Skin of body (tissue), 3 donors: ENCODE measurements around the gene CDKAL1. TPM values are rescaled to one million over a fixed set of nuclear protein-coding genes. Genes with fewer than 3 reads are reported as not detected.

ENCODE experiments used
- DNase-seq: peaks from one replicate; lab custom pipeline; 2025; lab: John Stamatoyannopoulos, UW
- small RNA-seq: library from RNA; depleted of rRNA; stranded (forward); fragments of <200 nt; gene quantifications from one replicate; pipeline ENCODE3, GENCODE V24; 2014; ENCODE audit warnings: low replicate concordance
- total RNA-seq: library from RNA; depleted of rRNA; stranded (reverse); fragments of >200 nt; gene quantifications from one replicate; pipeline ENCODE4 v1.2.3, GENCODE V29; 2014

Gene CDKAL1
- total RNA-seq, 1 donor from 2014 or later, result 38.4 TPM

DNA sequence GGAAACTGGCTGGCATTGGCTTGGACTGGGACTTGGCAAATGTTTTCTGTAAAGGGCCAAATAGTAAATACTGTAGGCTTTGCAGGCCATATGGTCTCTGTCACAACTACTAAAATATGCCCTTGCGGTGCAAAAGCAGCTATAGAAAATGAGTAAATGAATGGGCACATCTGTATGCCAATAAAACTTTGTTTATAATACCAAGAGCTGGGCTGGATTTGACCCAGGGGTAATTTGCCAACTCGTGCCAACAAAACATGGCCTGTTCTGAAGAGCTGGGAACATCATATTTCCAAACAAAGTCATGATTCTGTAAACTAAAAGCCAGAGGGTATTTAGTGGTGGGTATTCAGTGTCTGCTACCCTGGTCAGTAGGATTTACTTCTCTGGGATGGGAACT lies 739.2 kb downstream of the CDKAL1 start:
- no peak for DNase-seq

DNA sequence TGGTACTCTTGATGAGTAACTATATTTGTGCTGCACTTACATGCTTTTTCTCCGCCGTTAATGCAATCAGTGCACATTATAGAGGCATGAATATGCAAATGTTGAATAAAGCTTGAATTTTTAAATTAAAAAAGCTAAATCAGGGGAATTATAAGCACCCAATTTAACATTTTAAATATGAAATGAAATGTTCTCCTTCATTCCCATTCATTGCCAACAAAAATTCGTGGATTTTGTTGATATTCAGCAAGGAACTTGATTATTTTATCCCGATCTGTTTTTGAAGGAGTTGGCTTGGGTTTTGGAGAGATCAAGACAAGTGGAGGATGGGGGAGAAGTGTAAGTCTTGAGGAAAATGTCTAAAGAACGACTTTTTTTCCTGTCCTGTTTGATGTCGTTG lies 740.6 kb downstream of the CDKAL1 start:
- DNase-seq, result no peak

DNA sequence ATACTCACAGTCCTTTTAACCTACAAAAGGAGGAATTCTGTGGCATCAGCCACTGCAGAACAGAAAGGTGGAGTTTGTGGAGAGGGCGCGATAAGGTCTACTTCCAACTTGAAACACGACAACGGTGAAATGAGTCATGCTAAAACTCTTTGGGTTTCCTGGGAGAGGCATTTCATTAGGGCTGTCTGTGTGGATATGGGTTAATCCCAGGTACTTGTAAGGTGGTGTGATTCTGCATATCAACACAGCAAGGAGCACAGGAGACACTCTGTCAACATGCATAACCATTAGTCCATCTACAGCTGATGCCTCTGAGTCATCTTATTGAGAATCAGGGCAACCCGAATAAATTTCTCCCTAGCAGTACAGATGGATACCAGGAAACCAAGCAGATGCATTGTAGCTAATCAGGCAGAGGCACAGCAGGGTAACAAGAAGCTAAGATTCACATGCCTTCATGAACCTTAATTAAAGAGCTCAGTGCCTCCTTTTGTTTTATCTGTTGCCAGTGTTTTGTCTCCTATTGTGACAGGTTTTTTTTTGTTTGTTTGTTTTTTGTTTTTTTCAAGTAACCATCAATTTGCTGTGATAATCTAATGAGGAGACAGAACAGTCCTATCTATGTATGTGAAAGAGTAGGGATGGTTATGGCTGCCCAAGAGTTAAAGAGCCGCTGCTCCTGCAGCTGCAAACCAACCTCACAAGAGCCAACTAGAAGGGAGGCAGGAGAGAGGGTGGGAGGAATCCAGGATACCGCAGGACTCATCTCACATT lies 743.5 kb downstream of the CDKAL1 start:
- no peak for DNase-seq

DNA sequence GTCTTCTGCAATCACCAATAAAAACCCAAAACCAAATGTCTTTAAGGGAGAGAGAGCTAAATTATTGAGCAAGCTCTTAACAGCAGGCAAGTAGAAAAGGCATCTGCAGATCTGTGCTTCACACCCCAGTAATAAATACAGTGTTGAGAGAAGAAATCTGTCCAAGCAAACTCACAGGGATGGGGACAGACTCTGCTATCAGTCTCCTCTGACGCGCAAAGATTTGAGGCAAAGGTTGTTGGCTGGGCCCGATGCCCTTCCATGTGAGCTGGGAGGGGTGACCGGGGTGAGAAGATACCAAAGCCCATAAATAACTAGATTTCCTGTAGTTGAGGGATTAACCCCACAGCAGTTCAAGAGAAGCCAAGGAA lies 744.1 kb downstream of the CDKAL1 start:
- DNase-seq, result peak; percentile 59

DNA sequence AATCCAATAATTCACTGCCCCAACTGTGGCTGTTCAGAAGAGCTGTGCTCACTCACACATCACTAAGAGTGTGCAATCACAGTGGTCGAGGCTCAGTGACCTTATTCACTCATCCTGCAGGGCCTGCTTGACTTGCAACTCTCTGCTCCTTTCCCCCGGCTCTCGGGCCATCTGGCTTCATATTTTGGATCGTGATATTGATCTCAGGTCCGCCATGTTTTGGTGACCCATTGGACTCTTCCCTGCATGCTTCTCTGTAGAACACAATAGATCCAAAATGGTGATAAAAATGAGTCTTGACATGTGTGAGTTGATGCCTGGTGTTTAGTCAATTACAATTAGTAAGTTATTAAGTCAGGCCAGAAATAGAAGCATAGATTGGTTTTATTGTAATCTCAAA lies 745.4 kb downstream of the CDKAL1 start:
- no peak for DNase-seq

DNA sequence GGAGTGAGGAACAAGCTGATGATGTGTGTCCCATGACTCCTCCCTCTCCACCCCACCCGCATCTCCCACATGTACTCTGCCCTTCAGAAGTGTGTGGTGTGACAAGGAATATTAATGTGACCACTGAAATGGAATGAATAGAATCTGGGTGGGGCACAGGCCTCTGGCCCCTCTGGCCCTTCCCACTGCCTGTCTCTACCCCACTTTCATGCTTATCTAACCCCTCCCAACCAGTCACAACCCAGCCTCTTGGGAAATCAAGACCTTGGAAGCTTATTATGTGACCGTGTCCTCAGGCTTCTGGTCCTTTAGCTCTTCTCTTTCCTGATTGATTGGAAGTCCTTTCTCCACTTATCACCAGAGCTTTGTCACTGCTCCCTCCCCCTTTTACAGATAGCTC lies 747.1 kb downstream of the CDKAL1 start:
- no peak for DNase-seq

Small RNAs within 50 kb of the gene (small RNA-seq; reads per million reads assigned to genes)
- not detected for gene RF00019
- not detected for gene RNU6-150P

Other genes with a start within 250 kb of the CDKAL1 start
- 5.6 TPM for gene E2F3, start 132.6 kb upstream of the CDKAL1 start, total RNA-seq